GM18870 (cell line): Measurements from ENCODE around the gene PIGW.

Source experiments
- ATAC-seq: cut with Tn5 transposase; IDR thresholded peaks from one replicate; pipeline ENCODE4 v1.9.1; 2021; ENCODE audit warnings: moderate library complexity; ENCODE audit not compliant: unreplicated experiment

Gene PIGW

DNA sequence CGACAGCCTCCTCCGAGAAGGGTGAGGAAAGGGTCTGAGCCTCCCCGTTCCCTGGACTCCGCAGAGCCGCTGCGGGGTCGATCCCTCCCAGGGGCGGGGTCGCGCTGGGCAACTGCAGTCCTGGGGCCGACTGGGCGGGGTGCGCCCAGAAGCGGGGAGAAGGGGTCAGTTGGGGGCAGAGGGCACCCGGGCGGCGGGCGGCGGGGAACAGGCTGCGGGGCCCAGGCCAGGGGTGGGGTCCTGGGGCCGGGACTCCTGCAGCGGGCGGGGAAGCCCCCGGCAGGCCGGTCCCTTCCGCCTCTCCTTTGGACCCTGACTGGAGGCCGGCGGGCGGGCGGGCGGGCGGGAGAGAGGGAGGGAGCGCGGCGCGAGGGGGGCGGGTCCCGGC lies 10.3 kb downstream of the PIGW start:
- ATAC-seq: no peak

- no peak for ATAC-seq
These were observed 11.0 kb downstream of the PIGW start for GRCh38 chr17:36545465-36546417.

DNA sequence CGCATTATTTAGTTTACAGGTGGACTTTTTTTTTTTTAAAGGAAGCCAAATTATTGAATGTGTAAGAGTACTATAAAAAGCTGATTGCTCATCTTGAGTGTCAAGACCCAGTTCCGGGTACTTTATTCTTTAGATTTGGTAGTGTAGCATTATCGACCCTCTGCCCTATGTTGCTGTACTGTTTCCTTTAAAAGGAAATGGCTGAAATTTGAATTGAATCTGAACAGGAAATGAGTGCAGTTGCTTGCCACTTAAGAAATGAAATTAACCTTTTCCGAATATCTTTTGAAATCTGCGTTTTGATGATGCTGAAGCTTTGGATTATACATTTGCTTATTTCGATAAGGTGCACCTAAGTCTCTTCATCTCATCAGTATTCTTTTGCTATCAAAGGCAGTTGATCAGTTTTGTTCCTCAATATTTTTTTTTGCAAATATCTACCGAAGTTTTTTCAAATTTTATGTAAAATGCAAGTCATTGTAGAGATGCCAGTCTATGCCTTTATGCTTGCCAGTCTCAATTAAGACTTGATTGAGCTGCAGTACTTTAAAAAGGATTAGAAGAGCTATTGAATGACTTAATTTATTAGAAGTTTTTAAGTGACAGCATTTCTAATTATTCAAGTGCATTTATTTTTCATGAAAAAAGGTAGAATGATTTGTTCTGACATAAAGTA lies 11.8 kb downstream of the PIGW start:
- ATAC-seq: no peak

GRCh38 chr17:36547776-36548175 lies 13.0 kb downstream of the PIGW start:
- ATAC-seq: no peak

GRCh38 chr17:36550491-36551417 lies 16.0 kb downstream of the PIGW start:
- ATAC-seq: no peak

- ATAC-seq: no peak
These were observed 18.7 kb downstream of the PIGW start for GRCh38 chr17:36553459-36553858.

DNA sequence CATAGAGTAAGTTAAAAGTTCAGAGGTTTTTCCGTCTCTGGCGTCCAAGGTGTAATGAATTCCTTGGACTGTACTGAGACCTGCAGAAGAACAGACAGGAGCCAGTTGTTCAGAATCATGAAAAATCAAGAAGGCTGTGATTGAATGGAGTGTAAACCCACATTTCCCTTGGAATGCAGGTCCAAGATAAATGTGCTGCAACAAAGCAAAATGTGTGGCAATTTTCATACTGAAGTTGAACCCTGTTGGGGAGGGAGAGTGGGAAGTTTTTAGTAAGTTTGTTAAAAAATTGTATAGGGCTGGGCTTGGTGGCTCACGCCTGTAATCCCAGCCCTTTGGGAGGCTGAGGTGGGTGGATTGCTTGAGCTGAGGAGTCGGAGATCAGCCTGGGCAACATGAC lies 31.3 kb downstream of the PIGW start:
- ATAC-seq: no peak

DNA sequence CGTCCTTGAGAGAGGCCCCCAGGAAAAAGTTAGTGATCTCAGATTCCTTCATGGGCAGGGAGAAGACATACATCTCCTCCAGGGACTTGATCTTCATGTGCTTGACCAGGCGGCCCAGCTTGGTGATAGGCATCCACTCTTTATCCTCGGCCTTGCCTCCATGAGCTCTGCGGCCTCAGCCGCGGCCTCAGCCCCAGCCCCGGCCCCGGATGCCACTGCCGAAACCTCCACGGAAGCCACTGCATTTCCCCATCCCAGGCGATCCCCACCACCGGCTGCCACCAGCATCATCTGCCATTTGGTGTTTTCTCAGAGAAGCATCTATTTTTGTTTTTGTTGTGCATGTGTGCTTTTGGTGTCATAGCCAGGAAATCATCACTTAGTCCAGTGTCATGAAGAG lies 40.2 kb downstream of the PIGW start:
- no peak for ATAC-seq

GRCh38 chr17:36576793-36577192 lies 42.0 kb downstream of the PIGW start:
- ATAC-seq: no peak

DNA sequence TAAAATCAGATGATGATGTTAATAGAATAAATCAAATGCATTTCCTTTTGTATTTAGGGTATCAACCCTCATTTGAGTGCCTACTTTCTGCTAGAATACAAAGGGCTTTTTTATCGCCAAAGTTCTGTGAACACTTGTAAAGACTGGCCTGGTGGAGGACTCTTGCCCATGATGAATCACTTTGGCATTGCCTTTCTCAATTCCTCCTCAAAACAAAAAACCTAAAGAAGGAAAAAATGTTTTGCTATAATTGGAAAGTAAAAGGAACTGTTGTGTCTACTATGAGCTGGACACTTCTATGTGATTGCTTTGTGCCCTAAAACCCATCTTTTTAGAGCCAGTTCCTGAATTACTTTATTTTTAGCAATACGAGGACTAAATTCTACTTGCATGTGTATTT lies 43.9 kb downstream of the PIGW start:
- ATAC-seq: no peak

- ATAC-seq: no peak
These were observed 49.0 kb downstream of the PIGW start for GRCh38 chr17:36583787-36584186.

DNA sequence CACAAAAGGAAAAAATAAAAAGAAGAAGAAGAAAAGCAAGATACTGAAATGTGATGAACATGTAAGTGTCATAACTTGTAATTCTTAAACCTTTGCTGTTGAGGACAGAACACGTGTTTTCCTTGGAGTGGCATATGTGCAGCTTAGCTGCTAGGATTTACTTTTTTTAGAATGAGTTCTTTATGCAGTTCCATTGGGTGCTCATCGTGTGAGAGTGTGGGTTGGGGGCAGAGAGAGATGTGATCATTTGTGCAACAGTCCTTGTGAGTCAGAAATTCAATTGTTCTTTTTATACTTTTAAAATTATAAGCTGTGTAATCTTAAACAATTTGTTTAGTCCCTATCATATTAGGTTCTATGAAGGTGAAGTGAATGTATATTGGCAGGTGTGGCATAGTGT lies 51.4 kb downstream of the PIGW start:
- ATAC-seq: no peak
